GM23248 (cell line): ENCODE results near the gene CIRBP.

ENCODE experiments used
- EZH2 ChIP-seq: fragments of 200-600 bp; sonication (generic); IDR thresholded peaks from 2 replicates; pipeline ENCODE4 v1.6.1; 2018; ENCODE audit warnings: antibody characterized with exemption, mild to moderate bottlenecking; ENCODE audit not compliant: insufficient read depth, poor library complexity, severe bottlenecking
- EZH2phosphoT487 ChIP-seq: fragments of 200-600 bp; sonication (generic); IDR thresholded peaks from 2 replicates; pipeline ENCODE4 v1.6.1; 2018; ENCODE audit warnings: antibody characterized with exemption, moderate library complexity, mild to moderate bottlenecking, low read depth; ENCODE audit not compliant: insufficient read depth

DNA sequence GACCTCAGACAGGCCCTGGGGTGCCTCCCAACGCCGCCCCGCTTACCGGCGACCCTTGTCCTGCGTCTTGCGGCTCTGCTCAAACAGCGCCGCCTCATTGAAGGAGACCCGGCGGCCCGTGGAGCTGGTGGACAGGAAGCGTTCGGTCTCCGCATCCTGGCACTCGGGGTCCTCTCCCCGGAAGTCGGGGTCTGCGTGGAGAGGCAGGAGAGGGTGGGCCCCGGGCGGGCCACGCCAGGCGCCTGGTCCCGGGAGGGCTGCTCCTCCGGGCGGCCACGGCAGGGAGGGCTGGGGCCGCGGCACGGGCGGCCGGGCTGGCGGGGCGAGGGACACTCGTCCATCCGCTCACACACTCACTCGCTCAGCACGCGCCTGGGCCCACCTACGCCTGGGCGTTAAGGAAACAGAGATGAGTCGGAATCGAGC, 34.2 kb upstream of the CIRBP start:
- TF ChIP-seq EZH2phosphoT487 (no peak), EZH2 (no peak)
